NCI-H2107 treated with DMSO at 0.1 percent for 48 hours (cell line): ENCODE data around the gene SPRTN.

Experiments
- DNase-seq: peaks from one replicate; lab custom pipeline; 2025; ENCODE audit not compliant: unreplicated experiment; lab: John Stamatoyannopoulos, UW

Gene SPRTN

GRCh38 chr1:231338270-231339128 lies at the start of gene SPRTN:
SPRTN (plus strand) TSS chr1:231338293; CDS start chr1:231338384, 91 bp downstream.
- DNase-seq, result no peak

GRCh38 chr1:231295938-231296337 lies 42.2 kb upstream of the SPRTN start:
- DNase-seq, result no peak

GRCh38 chr1:231301990-231302389 lies 36.1 kb upstream of the SPRTN start:
- DNase-seq, result no peak

- DNase-seq, result no peak
Measured at GRCh38 chr1:231310391-231310934, 27.6 kb upstream of the SPRTN start.

GRCh38 chr1:231311720-231312431 lies 26.2 kb upstream of the SPRTN start:
- DNase-seq, result no peak

GRCh38 chr1:231312432-231312788 lies 25.7 kb upstream of the SPRTN start:
- no peak for DNase-seq

- DNase-seq, result no peak
Measured at GRCh38 chr1:231313661-231314060, 24.4 kb upstream of the SPRTN start.

- no peak for DNase-seq
Measured at GRCh38 chr1:231315887-231316286, 22.2 kb upstream of the SPRTN start.

GRCh38 chr1:231317306-231318014 lies 20.6 kb upstream of the SPRTN start:
- DNase-seq, result no peak

- no peak for DNase-seq
Measured at GRCh38 chr1:231318015-231318355, 20.1 kb upstream of the SPRTN start.

- DNase-seq, result no peak
Measured at GRCh38 chr1:231318568-231318967, 19.5 kb upstream of the SPRTN start.

- DNase-seq, result no peak
Measured at GRCh38 chr1:231319080-231319479, 19.0 kb upstream of the SPRTN start.

GRCh38 chr1:231322880-231323530 lies 15.1 kb upstream of the SPRTN start:
- no peak for DNase-seq

GRCh38 chr1:231324660-231325059 lies 13.4 kb upstream of the SPRTN start:
- DNase-seq, result no peak

GRCh38 chr1:231326248-231326647 lies 11.8 kb upstream of the SPRTN start:
- DNase-seq, result no peak

- DNase-seq, result no peak
Measured at GRCh38 chr1:231327617-231328016, 10.5 kb upstream of the SPRTN start.

GRCh38 chr1:231329483-231329882 lies 8.6 kb upstream of the SPRTN start:
- no peak for DNase-seq

- no peak for DNase-seq
Measured at GRCh38 chr1:231332761-231333160, 5.3 kb upstream of the SPRTN start.

- no peak for DNase-seq
Measured at GRCh38 chr1:231334079-231334666, 3.9 kb upstream of the SPRTN start.

- no peak for DNase-seq
Measured at GRCh38 chr1:231334952-231335351, 3.1 kb upstream of the SPRTN start.
